PFSK-1 (cell line): ENCODE measurements around the gene FSIP2. TPM values are rescaled to one million over a fixed set of nuclear protein-coding genes. Genes with fewer than 3 reads are reported as not detected.

Source experiments
- FOXP2 ChIP-seq: optimal IDR thresholded peaks from 2 replicates; pipeline ENCODE3; 2011; ENCODE audit warnings: borderline replicate concordance, control low read depth, inconsistent platforms; ENCODE audit not compliant: insufficient read depth; ENCODE audit errors: extremely low read length, extremely low read depth
- POLR2AphosphoS5 ChIP-seq: IDR thresholded peaks from 2 replicates; pipeline ENCODE4 v1.6.1; 2012; ENCODE audit warnings: low read depth, mild to moderate bottlenecking, control low read depth, low read length, moderate library complexity
- SIN3A ChIP-seq: IDR thresholded peaks from 2 replicates; pipeline ENCODE4 v1.6.1; 2012; ENCODE audit warnings: mild to moderate bottlenecking, low read length, moderate library complexity, borderline replicate concordance; ENCODE audit not compliant: insufficient read depth
- TAF1 ChIP-seq: IDR thresholded peaks from 2 replicates; pipeline ENCODE4 v1.6.1; 2012; ENCODE audit warnings: low read length, control low read depth, borderline replicate concordance; ENCODE audit not compliant: insufficient read depth
- polyA plus RNA-seq: library from polyadenylated mRNA; unstranded; fragments of >200 nt; gene quantifications from one replicate; pipeline ENCODE4 v1.2.1, GENCODE V29; 2012; ENCODE audit warnings: low read depth, missing spikeins; ENCODE audit not compliant: insufficient read length
- TF ChIP-seq, protein P1 (sequence below), 2 experiments: IDR thresholded peaks; 2 replicates each; pipeline versions ENCODE4 v1.6.1 to v1.8.0; 2011 to 2012; ENCODE audit warnings: low read depth in 2 of 2, low read length in 2 of 2, control low read depth in 1 of 2, inconsistent platforms in 1 of 2, mild to moderate bottlenecking in 1 of 2, moderate library complexity in 1 of 2; ENCODE audit not compliant: insufficient read depth in 1 of 2

Gene FSIP2, protein sequence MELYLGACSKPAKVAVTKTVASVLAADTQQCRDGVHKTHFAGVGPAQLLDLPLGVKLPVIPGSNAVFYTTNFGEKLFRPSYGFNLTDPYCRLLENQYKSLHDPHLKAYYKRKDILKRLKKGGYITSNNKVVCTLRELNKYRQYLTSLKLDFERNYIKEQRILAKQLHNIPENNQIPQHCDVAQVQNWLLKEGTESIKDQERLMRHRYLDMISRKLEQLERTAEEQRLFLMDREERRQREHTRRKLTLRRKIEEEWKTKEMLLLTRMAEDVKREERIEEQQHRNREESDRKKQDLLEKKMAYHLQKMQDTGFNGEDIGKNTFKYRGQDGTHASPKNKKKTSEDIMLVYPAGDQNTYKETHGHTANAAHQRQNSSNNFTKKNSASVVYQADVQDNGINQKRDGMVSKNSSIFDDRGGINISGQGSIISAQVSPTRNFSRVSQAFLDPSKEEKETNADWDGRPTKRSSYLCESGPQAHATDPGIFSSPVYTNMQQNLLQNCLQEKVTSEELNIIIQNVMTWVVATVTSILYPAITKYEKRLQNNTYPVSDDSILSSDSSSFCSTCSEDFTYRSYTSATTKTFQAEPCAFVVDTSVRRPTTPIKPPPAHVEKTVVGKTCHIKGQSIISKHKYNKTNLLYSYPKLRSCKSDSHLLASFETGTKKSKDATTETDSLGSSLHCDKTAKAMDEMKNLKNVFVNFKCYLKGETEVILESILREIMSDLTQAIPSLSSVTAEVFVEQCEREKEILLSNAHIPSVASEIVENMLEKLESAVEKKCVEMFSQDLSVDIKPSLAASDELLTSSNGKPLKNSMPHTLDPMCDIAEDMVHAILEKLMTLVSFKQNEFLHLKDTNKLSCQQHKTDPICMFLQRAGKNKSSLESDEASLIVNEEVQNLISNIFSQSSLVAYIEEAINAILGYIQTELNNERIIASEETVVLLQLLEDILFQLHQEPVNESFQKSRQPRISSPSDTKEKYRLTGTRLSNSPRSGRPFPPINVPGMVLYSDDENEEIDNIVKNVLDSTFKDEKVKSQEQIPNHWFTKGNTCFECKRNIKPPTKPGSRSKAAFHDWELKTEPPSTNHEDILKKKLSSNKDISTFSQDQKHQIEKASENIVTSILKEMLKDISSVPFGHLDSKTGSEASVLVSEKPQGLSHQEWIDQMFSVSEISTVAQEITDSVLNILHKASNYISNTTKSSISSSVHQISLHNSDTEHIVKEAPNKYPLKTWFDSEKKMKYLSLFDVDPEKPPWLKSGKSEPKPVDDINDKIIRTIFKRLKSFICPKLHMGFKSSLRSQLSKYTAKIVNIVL (N-terminal part only)
- polyA plus RNA-seq: not detected

DNA sequence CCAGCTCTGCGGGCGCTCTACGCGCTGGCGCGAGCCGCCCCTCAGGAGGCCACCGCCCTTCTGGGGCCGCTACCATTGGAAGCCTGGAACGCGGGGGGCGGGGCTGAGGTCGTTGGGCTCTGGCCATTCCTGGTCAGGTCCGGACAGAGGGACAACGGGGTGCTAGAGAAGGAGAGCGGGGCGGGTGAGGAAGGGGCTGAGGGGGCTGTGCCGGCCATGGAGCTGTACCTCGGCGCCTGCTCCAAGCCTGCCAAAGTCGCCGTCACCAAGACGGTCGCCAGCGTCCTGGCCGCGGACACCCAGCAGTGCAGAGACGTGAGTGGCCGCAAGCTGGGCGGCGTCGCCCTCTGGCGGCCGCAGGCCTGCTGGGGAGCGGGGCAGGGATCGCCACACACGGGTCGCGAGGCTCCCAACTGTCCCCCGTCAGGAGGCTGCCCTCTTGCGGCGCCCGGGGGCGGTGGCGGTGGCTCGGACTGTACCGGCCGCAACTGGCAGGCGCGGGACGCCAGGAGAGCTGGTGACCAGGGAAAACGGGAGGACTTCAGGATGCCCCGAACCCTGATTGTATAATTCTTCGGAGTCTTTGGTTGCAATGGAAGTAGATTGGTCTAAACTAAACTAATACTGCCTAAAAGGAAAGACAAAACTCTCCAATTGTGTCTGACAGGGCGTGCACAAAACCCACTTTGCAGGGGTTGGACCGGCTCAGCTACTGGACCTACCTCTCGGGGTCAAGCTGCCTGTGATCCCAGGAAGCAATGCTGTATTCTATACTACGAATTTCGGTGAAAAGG, at the start of gene FSIP2:
Gene FSIP2, plus strand, starts transcription at position 126 of the 794 bp plus-strand sequence. Its CDS starts 91 bp downstream, at position 217.
- TF ChIP-seq POLR2AphosphoS5 (no peak), FOXP2 (peak; percentile 95)

DNA sequence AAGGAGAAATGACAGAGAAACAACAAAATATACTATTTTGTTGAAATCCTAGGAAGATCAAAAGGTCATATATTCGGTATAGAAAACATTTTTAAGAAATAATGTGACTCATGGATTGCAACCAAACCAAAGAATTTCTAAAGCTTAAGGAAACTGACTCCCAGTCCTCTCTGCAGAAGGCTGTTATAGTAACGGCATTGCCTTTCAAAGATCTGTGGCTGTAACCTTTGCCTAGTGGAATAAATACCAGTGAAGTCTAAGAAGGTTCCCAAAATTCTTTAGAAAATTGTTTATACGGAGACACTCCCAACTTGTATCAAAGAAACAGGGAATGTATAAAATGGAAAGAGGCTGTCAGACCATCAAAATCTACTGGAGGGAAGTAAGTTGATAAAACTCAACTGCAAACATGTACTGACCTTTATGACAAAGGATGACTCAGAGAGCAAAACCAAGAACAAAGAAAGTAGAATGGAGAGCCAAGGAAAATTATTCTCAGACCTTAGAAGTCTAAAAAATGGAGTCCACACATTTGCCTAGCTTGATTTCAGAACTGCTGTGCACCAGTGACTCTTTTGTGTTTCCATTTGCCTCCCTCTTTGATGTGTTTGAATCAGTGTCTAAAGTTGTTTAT, 48.6 kb upstream of the FSIP2 start:
- TF ChIP-seq, protein P1, sequence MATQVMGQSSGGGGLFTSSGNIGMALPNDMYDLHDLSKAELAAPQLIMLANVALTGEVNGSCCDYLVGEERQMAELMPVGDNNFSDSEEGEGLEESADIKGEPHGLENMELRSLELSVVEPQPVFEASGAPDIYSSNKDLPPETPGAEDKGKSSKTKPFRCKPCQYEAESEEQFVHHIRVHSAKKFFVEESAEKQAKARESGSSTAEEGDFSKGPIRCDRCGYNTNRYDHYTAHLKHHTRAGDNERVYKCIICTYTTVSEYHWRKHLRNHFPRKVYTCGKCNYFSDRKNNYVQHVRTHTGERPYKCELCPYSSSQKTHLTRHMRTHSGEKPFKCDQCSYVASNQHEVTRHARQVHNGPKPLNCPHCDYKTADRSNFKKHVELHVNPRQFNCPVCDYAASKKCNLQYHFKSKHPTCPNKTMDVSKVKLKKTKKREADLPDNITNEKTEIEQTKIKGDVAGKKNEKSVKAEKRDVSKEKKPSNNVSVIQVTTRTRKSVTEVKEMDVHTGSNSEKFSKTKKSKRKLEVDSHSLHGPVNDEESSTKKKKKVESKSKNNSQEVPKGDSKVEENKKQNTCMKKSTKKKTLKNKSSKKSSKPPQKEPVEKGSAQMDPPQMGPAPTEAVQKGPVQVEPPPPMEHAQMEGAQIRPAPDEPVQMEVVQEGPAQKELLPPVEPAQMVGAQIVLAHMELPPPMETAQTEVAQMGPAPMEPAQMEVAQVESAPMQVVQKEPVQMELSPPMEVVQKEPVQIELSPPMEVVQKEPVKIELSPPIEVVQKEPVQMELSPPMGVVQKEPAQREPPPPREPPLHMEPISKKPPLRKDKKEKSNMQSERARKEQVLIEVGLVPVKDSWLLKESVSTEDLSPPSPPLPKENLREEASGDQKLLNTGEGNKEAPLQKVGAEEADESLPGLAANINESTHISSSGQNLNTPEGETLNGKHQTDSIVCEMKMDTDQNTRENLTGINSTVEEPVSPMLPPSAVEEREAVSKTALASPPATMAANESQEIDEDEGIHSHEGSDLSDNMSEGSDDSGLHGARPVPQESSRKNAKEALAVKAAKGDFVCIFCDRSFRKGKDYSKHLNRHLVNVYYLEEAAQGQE (IDR thresholded peaks at IDR 0.05; ENCODE audit: insufficient read depth in 1 of 2, low read depth in 2 of 2, low read length in 2 of 2): no peak

DNA sequence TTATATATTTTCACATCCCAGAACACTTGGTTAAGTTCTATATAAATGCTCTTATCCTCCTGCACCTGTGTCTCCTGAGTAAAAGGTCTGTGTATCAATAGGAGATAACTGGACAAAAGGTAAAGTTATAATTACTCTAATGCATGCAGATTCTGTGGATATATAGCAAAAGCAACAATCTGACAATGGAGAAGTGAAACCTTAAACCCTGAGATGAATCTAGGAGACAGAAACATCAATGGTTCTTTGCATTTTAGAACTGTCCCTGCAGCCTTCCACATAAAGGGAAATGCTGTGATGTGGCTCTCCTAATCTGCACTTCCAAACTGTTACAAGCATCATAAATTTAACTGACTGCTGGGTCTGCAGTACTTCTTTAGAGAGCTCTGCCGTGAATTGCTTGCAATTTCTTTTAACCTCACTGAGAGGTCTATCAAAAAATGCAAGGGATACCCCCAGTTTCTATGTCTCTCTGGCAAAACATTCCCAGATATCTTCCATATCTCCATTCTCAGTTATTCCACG, 42.8 kb upstream of the FSIP2 start:
- TF ChIP-seq TAF1 (no peak), FOXP2 (no peak), POLR2AphosphoS5 (no peak), SIN3A (no peak)
- TF ChIP-seq, protein P1 (IDR thresholded peaks at IDR 0.05; ENCODE audit: insufficient read depth in 1 of 2, low read depth in 2 of 2, low read length in 2 of 2): no peak

DNA sequence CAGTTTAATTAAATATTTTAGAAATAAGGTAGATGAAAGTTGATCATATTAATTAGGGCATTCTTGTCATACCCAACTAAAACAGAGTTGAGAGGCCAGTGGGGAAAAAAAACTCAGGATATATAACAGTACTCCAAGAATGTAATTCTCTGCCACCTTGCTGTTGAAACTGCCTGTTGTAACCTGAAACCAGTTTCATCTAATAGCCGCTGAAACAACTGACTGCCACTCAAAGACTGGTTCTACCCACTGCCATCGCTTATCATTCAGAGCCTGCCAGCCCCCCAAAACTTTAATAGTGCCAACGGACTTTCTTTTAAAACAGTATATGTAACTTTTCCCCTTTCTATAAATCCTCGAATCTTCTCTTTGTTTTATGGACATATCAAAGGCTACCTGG, 37.7 kb upstream of the FSIP2 start:
- no peak for TF ChIP-seq POLR2AphosphoS5
- TF ChIP-seq, protein P1 (IDR thresholded peaks at IDR 0.05; ENCODE audit: insufficient read depth in 1 of 2, low read depth in 2 of 2, low read length in 2 of 2): no peak
- TF ChIP-seq FOXP2: no peak

DNA sequence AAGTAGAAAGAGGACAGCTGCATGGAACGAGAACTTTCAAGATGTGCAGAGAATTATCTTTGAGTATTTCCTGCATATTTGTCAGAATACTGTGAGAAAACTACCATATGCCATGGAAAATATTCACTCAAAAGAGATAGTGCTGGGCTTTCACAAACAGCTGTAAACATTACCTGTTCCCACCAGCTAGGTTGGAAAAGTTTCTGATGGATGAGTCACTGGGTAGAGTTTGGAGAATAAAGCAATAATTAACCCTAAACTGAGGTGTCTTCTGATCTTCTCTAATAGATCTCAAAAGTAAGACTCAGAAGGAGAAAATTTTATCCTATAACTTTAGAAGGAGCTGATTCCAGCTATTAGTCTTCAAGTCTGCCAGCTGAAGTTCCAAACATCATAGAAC, 3.9 kb upstream of the FSIP2 start:
- TF ChIP-seq SIN3A (no peak), FOXP2 (no peak), TAF1 (no peak), POLR2AphosphoS5 (no peak)
- TF ChIP-seq, protein P1 (IDR thresholded peaks at IDR 0.05; ENCODE audit: insufficient read depth in 1 of 2, low read depth in 2 of 2, low read length in 2 of 2): no peak
